ENCODE data around the gene LYVE1.
"Not testable (repeated sequence)": the region's sequence is repeated elsewhere in the genome, so short reads cannot be mapped to it uniquely, and the experiment has no call there.

LYVE1 gene

DNA sequence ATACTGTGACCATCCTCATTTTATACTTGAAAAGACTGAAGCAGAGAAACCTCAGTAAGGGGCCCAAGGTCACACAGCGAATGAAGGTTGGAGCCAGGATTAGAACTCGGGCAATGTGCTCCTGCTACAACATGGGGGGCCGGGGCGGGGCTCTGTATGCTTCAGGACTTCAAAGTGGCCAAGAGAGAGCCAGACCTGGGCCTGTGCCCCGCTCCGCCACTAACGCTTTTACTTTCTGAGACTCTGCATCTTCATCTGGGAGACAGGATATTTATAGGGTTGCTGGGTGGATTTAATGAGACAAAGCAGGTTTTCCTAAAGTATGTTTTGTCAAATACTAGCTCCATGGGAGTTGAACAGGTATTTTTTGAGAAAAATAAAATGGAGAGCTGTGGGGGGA, 33.9 kb upstream of the LYVE1 start:
- no peak for DNase-seq (ENCODE audit: low spot score in 2 of 2)
- Mint-ChIP-seq H3K27me3 (peaks cover 35% of the 10 kb centered on the region), H3K4me3 (no peak overlapping the region), H3K27ac (ENCODE audit: low read depth) (no peak overlapping the region), H3K4me1 (no peaks in the 10 kb centered on the region), H3K9me3 (no peaks in the 10 kb centered on the region), H3K36me3 (ENCODE audit: insufficient read depth) (no peaks in the 10 kb centered on the region)
- no peak for ATAC-seq (replicated peaks; ENCODE audit: extremely low read depth, poor library complexity, severe bottlenecking)

DNA sequence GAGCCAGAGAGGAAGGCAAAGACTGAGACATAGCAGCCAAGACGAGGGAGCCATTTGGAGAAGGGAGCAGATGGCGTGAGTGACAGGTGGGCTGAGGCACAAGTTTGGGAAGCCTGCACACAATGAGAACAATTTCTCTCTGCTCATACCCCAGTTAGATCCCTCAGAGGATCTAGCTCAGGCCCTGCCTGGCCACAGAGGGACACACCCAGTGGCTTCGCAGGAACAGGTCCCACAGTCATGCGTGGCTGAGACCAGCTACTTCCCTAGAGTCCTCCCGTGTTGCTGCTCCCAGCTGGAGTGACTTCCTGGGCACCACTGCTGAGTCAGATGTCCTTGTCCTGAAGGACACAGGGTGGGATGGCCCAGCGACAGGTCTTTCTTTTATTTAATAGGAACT, 33.4 kb upstream of the LYVE1 start:
- Mint-ChIP-seq H3K4me1 (no peaks in the 10 kb centered on the region), H3K27ac (ENCODE audit: low read depth) (no peak overlapping the region), H3K36me3 (ENCODE audit: insufficient read depth) (no peaks in the 10 kb centered on the region), H3K9me3 (no peaks in the 10 kb centered on the region), H3K4me3 (no peak overlapping the region), H3K27me3 (peaks cover 30% of the 10 kb centered on the region)
- DNase-seq (ENCODE audit: low spot score in 2 of 2), result no peak
- ATAC-seq (replicated peaks; ENCODE audit: extremely low read depth, poor library complexity, severe bottlenecking), result no peak

DNA sequence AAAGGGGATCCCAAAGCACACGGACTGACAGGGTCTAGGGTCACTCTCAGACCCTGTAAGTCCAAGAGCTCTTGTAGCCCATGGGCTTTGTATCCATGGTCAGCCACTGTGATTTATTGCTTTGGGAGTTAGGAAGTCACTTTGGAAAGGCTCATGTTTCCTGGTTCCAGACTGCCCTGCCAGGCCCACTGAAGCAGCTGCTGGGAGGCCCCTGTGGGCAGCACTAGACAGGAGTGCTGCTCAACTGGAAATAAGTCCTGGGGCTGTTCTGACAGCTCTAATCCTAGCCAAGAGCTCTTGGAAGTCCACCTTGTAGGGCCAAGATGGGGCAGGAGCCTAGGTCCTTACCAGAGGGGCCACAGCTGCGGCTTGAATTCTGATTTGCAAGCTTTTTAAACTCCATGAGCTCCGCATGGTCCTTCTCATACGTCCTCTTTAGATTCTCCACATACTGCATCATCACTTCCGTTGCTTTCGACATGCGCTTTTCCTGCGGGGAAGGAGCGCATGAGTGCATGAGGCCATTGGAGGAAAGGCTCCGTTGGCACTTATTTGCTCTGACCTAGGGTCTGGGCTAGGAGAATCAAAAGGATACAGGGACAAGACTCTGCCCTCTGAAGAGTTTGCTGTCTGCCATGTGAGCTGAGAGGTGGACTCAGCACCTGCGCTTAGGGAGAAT, 32.2 kb upstream of the LYVE1 start:
- DNase-seq (ENCODE audit: low spot score in 2 of 2), result no peak
- Mint-ChIP-seq H3K9me3 (no peaks in the 10 kb centered on the region), H3K27ac (ENCODE audit: low read depth) (no peak overlapping the region)

DNA sequence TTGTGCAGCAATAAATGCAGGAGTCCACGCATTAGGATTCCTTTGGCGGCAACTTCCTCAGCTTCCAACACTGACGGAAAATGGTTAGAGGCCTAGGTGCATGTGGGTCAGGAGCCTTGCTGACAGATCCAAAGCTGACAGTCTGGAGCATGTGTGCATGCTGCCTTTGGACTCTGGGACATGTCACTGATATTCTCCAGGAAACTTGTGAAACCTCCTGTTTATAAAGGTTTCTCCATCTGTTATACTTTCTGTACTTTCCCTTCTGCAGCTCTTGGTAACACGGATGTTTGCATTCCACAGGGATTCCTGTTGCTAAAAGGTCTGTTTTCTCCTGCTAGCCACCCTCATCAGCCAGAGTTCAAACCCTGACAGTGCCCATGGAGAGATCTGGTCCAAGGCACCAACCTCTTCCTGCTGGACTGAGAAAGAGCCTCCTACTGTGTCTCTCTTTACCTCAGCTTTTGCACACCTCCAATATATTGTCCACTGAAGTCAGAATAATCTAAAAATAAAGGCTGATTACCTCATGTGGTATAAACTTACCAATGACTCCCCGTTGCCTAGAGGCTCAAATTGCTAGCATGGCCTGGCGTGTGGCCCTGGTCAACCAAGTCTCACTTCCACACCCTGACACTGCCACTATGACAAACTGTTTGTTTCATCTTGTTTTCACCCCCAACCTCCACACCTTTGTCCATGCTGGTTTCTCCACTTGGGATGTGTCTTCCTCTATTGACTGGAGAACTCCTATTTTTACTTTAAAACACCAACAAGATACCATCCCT, 31.1 kb upstream of the LYVE1 start:
- no peak for DNase-seq (ENCODE audit: low spot score in 2 of 2)
- H3K4me3 Mint-ChIP-seq, result no peak overlapping the region
- H3K27ac Mint-ChIP-seq (ENCODE audit: low read depth), result no peak overlapping the region
- H3K36me3 Mint-ChIP-seq (ENCODE audit: insufficient read depth), result no peaks in the 10 kb centered on the region
- no peaks in the 10 kb centered on the region for H3K4me1 Mint-ChIP-seq
- peaks cover 30% of the 10 kb centered on the region for H3K27me3 Mint-ChIP-seq
- H3K9me3 Mint-ChIP-seq, result no peaks in the 10 kb centered on the region
- no peak for ATAC-seq (replicated peaks; ENCODE audit: extremely low read depth, poor library complexity, severe bottlenecking)

More for the DNA sequence above, 32.2 kb upstream of the LYVE1 start:
- Mint-ChIP-seq H3K4me3 (no peak overlapping the region), H3K27me3 (peaks cover 25% of the 10 kb centered on the region), H3K4me1 (no peaks in the 10 kb centered on the region), H3K36me3 (ENCODE audit: insufficient read depth) (no peaks in the 10 kb centered on the region)
- ATAC-seq (replicated peaks; ENCODE audit: extremely low read depth, poor library complexity, severe bottlenecking), result no peak

DNA sequence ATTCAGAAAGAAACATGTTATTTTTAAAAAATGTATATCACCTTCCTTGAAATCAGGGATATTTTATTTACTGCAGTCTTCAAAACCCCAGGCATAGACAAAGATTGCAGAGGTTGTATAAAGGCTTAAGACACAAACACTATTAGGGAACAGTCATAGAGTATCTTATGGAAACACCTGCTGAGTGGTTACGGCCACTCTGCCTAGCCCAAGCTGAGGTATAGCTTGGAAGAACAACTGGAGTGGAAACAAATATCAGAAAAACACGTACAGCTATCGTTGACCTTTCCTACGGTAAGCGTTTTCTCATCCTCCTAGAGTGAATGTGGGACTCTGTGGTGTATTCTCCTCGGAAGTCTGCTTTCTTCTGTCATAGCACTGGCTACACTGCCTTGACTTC, 30.4 kb upstream of the LYVE1 start:
- H3K36me3 Mint-ChIP-seq (ENCODE audit: insufficient read depth), result no peaks in the 10 kb centered on the region
- no peaks in the 10 kb centered on the region for H3K4me1 Mint-ChIP-seq
- no peak overlapping the region for H3K27ac Mint-ChIP-seq (ENCODE audit: low read depth)
- peaks cover 30% of the 10 kb centered on the region for H3K27me3 Mint-ChIP-seq
- H3K4me3 Mint-ChIP-seq, result no peak overlapping the region
- no peaks in the 10 kb centered on the region for H3K9me3 Mint-ChIP-seq
- DNase-seq (ENCODE audit: low spot score in 2 of 2), result no peak
- ATAC-seq (replicated peaks; ENCODE audit: extremely low read depth, poor library complexity, severe bottlenecking), result no peak

DNA sequence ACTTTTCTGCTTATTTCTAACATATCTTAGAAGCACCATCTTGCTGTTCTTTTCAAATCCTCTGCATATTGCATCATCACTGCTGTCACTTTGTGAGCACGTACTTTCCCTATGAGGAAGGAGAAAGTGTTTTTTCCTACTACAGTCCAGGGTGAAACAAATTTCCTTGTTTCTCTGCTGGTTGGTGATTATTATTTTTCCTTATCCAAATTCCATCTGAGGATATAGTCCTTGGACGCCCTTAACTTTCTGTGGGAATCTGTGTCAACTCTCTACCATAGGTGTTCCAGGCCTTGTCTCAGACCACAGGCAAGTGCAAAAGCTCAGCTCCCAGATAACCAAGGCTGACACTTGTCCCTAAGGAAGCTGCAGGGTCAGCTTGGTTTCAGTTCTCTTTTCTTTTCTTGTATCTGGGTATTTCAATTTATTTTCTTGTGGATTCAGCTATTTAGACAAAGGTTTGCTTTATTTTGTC, 29.4 kb upstream of the LYVE1 start:
- Mint-ChIP-seq H3K27ac (ENCODE audit: low read depth) (no peak overlapping the region), H3K36me3 (ENCODE audit: insufficient read depth) (no peaks in the 10 kb centered on the region), H3K9me3 (no peaks in the 10 kb centered on the region), H3K27me3 (peaks cover 30% of the 10 kb centered on the region), H3K4me1 (no peaks in the 10 kb centered on the region), H3K4me3 (no peak overlapping the region)
- ATAC-seq (replicated peaks; ENCODE audit: extremely low read depth, poor library complexity, severe bottlenecking) (no peak), DNase-seq (ENCODE audit: low spot score in 2 of 2) (no peak)

DNA sequence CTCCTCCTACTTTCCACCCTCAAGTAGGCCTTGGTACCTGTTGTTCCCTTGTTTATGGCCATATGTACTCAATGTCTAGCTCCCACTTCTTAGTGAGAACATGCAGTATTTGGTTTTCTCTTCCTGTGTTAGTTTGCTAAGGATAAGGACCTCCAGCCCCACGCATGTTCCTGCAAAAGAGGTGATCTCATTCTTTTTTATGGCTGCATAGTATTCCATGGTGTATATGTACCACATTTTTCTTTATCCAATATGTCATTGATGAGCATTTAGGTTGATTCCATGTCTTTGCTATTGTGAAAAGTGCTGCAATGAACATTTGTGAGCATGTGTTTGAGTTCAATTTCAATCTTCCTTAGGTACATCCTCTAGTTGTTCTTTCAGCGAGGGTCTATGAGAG, 27.4 kb upstream of the LYVE1 start:
- DNase-seq (ENCODE audit: low spot score in 2 of 2); H3K4me1 Mint-ChIP-seq; H3K4me3 Mint-ChIP-seq; H3K9me3 Mint-ChIP-seq; H3K36me3 Mint-ChIP-seq (ENCODE audit: insufficient read depth); ATAC-seq (replicated peaks; ENCODE audit: extremely low read depth, poor library complexity, severe bottlenecking); H3K27ac Mint-ChIP-seq (ENCODE audit: low read depth): not testable (repeated sequence)
- H3K27me3 Mint-ChIP-seq, result peaks cover 30% of the 10 kb centered on the region

DNA sequence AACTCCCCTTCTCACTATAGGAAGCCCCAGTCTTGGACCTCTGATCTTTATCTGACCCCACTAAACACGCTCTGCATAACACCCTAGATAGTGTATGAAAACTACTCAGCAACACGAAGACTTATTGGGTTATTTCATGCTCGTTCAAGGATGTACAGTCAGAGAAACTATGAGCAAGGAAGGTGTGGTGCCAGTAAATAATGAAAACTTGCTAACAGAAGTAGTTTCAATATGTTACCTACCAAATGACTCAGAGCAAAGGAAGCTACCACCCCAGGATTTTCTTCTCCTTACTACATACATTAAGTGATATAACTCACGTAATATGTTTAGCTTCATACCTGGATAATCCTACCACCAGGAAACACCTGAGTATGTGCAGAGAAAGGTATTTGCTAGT, 25.9 kb upstream of the LYVE1 start:
- no peaks in the 10 kb centered on the region for H3K36me3 Mint-ChIP-seq (ENCODE audit: insufficient read depth)
- H3K4me1 Mint-ChIP-seq, result no peaks in the 10 kb centered on the region
- no peaks in the 10 kb centered on the region for H3K9me3 Mint-ChIP-seq
- H3K27ac Mint-ChIP-seq (ENCODE audit: low read depth), result no peak overlapping the region
- no peak for ATAC-seq (replicated peaks; ENCODE audit: extremely low read depth, poor library complexity, severe bottlenecking)
- no peak for DNase-seq (ENCODE audit: low spot score in 2 of 2)
- peaks cover 21% of the 10 kb centered on the region for H3K27me3 Mint-ChIP-seq
- H3K4me3 Mint-ChIP-seq, result no peak overlapping the region

DNA sequence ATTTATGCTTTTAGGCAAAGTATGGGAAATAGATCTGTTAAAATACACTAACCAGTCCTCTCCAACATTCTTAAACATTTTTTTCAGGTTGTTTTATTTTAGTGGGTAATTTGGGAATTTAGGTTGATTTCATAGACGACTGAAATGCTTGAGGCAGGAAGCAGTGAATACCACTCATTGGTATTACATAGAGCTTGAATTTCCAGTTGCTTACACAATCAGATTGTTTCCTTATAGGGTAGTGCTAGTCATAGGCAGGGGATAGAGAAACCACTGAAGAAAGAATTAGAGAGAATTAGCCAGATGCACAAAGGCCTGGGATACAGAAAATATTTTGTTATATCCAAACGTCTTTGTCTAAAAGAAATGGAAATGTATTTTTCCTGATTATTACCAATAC, 23.9 kb upstream of the LYVE1 start:
- no peak overlapping the region for H3K27ac Mint-ChIP-seq (ENCODE audit: low read depth)

DNA sequence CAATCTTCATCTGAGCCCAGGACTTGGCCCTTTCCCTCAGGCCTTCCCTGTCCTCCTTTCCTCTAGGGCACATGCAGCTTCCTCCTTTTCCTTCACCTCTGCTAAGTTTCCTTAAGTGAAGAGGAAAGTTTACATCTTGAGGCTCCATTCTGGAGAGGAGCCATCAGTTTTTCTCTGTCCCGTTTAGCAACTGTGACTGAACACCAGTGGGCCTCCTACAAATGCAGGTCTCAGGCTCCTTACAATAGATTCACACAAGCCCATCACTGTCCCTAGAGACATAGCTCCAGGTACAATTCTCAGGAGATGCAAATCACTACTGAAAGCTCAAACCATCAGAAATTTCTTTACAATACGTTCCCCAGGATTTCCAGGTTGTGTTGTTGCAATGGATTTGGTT, 23.3 kb upstream of the LYVE1 start:
- no peak overlapping the region for H3K4me3 Mint-ChIP-seq
- DNase-seq (ENCODE audit: low spot score in 2 of 2) (no peak), ATAC-seq (replicated peaks; ENCODE audit: extremely low read depth, poor library complexity, severe bottlenecking) (no peak)
- no peaks in the 10 kb centered on the region for H3K9me3 Mint-ChIP-seq
- no peaks in the 10 kb centered on the region for H3K36me3 Mint-ChIP-seq (ENCODE audit: insufficient read depth)
- H3K27me3 Mint-ChIP-seq, result peaks cover 38% of the 10 kb centered on the region
- H3K4me1 Mint-ChIP-seq, result no peaks in the 10 kb centered on the region
- H3K27ac Mint-ChIP-seq (ENCODE audit: low read depth), result no peak overlapping the region

More for the DNA sequence above, 23.9 kb upstream of the LYVE1 start:
- Mint-ChIP-seq H3K9me3 (no peaks in the 10 kb centered on the region), H3K4me1 (no peaks in the 10 kb centered on the region), H3K4me3 (no peak overlapping the region), H3K36me3 (ENCODE audit: insufficient read depth) (no peaks in the 10 kb centered on the region), H3K27me3 (peaks cover 37% of the 10 kb centered on the region)
- no peak for ATAC-seq (replicated peaks; ENCODE audit: extremely low read depth, poor library complexity, severe bottlenecking)
- no peak for DNase-seq (ENCODE audit: low spot score in 2 of 2)

DNA sequence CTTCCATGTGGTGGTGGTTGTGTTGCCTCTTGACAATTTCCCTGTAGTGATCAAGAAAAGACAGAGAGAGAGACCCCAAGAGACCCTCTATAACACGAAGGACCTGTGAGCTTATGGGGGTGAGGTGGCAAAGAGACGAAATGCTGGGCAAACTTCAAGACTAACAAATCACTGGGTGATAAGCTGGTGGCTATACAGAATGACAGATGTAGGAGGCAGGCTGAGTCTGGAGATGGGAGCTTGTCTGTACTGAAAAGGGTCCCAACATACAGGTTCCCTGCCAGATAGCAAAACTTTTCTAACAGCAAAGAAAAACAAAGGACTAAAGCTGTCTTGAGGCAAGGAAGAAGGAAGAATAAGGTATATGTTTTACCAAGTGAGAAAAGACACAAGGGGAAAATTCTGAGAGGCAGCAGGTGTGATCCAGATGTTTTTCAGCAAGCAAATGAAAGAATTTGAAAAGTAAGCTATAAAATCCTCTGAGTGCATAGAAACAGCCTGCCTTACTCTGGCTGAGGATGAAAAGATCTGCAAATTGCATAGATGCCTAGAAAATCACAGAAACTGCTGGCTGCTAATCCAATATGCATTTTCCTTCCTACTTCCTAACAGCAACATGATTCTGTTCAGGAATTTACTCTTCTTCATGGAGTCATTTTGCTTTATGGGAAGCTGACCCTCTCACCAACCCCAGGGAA, 21.9 kb upstream of the LYVE1 start:
- H3K4me1 Mint-ChIP-seq, result no peaks in the 10 kb centered on the region
- ATAC-seq (replicated peaks; ENCODE audit: extremely low read depth, poor library complexity, severe bottlenecking) (no peak), DNase-seq (ENCODE audit: low spot score in 2 of 2) (no peak)
- peaks cover 31% of the 10 kb centered on the region for H3K27me3 Mint-ChIP-seq
- H3K9me3 Mint-ChIP-seq, result no peaks in the 10 kb centered on the region
- H3K36me3 Mint-ChIP-seq (ENCODE audit: insufficient read depth), result no peaks in the 10 kb centered on the region
- H3K27ac Mint-ChIP-seq (ENCODE audit: low read depth), result no peak overlapping the region
- no peak overlapping the region for H3K4me3 Mint-ChIP-seq

DNA sequence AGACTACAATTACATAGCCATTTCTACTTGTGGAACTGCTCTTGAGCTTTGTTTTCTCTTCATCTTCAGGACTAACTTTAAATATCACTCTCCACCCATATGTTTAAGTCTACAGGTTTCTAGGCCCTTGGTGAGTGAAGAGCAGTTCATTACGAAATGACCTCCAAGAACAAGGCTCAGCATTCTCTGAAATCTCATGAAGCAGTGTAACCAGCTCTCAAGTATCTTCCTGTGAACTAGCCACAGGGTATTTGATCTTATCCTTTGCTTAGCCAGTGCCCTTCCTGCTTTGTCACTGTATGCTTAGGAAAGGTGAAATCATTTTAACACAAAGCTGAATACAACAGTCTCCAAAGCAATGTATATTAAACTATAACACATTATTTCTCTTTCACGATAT, 20.4 kb upstream of the LYVE1 start:
- no peak overlapping the region for H3K4me3 Mint-ChIP-seq
- no peaks in the 10 kb centered on the region for H3K9me3 Mint-ChIP-seq
- H3K27ac Mint-ChIP-seq (ENCODE audit: low read depth), result no peak overlapping the region
- no peaks in the 10 kb centered on the region for H3K36me3 Mint-ChIP-seq (ENCODE audit: insufficient read depth)
- H3K27me3 Mint-ChIP-seq, result peaks cover 29% of the 10 kb centered on the region
- DNase-seq (ENCODE audit: low spot score in 2 of 2) (no peak), ATAC-seq (replicated peaks; ENCODE audit: extremely low read depth, poor library complexity, severe bottlenecking) (no peak)
- H3K4me1 Mint-ChIP-seq, result no peaks in the 10 kb centered on the region

DNA sequence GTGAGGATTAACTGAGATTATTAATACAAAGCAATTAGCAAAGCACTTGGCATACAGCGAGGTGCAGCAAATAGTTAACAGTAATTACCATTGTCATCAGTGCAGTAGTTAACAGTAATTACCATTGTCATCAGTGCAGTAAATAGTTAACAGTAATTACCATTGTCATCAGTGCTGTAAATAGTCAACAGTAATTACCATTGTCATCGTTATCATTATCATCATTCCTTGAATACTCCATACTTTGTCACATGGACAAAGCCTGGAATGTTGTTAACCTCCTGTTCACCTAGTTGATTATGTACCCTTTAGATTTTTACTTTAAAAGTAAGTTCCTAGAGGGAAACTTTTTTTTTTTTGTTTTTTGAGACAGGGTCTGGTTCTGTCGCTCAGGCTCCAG, 19.5 kb upstream of the LYVE1 start:
- Mint-ChIP-seq H3K27ac (ENCODE audit: low read depth) (no peak overlapping the region), H3K4me1 (no peaks in the 10 kb centered on the region), H3K27me3 (peaks cover 34% of the 10 kb centered on the region), H3K36me3 (ENCODE audit: insufficient read depth) (no peaks in the 10 kb centered on the region), H3K4me3 (no peak overlapping the region), H3K9me3 (no peaks in the 10 kb centered on the region)
- DNase-seq (ENCODE audit: low spot score in 2 of 2) (no peak), ATAC-seq (replicated peaks; ENCODE audit: extremely low read depth, poor library complexity, severe bottlenecking) (no peak)
